HCT116 (cell line): ENCODE data around the gene KRTAP10-9.
"Not testable (repeated sequence)": the region's sequence is repeated elsewhere in the genome, so short reads cannot be mapped to it uniquely, and the experiment has no call there.

Experiments
- CEBPB ChIP-seq: IDR thresholded peaks from 2 replicates; pipeline ENCODE4 v1.6.1; 2012; ENCODE audit warnings: low read depth
- EGR1 ChIP-seq: IDR thresholded peaks from 2 replicates; pipeline ENCODE4 v1.6.1; 2012; ENCODE audit warnings: low read depth
- ELF1 ChIP-seq: IDR thresholded peaks from 2 replicates; pipeline ENCODE4 v1.6.1; 2012; ENCODE audit warnings: low read depth, borderline replicate concordance
- EZH2 ChIP-seq: fragments of 200-600 bp; sonication (generic); IDR thresholded peaks from 2 replicates; pipeline ENCODE4 v1.6.1; 2017; ENCODE audit warnings: antibody characterized with exemption, mixed run types
- EZH2phosphoT487 ChIP-seq: fragments of 200-600 bp; IDR thresholded peaks from 2 replicates; pipeline ENCODE4 v1.6.1; 2018; ENCODE audit warnings: antibody characterized with exemption, borderline replicate concordance
- POLR2A ChIP-seq: IDR thresholded peaks from 2 replicates; pipeline ENCODE4 v1.7.0; 2011; ENCODE audit warnings: borderline replicate concordance; ENCODE audit not compliant: insufficient read depth, insufficient read length; ENCODE audit errors: extremely low read depth
- POLR2AphosphoS5 ChIP-seq: IDR thresholded peaks from 2 replicates; pipeline ENCODE4 v1.6.1; 2011; ENCODE audit warnings: mild to moderate bottlenecking, low read depth, low read length, moderate library complexity
- RAD21 ChIP-seq: IDR thresholded peaks from 2 replicates; pipeline ENCODE4 v1.6.1; 2012; ENCODE audit warnings: low read depth, mild to moderate bottlenecking
- SIN3A ChIP-seq: IDR thresholded peaks from 2 replicates; pipeline ENCODE4 v1.6.1; 2012; ENCODE audit warnings: low read depth
- SP1 ChIP-seq: IDR thresholded peaks from 2 replicates; pipeline ENCODE4 v1.6.1; 2012; ENCODE audit warnings: low read depth
- ZNF274 ChIP-seq: fragments of 200-500 bp; sonication (Bioruptor generic); IDR thresholded peaks from 2 replicates; pipeline ENCODE4 v1.6.1; 2014; ENCODE audit warnings: mild to moderate bottlenecking, low read depth, low read length, inconsistent platforms
- TF ChIP-seq, protein P1 (sequence below), 3 experiments: fragments of 200-600 bp in 1 of 3; sonication (generic) in 1 of 3; IDR thresholded peaks in 2 of 3; conservative IDR thresholded peaks in 1 of 3; 2 replicates each; pipeline ENCODE4 v1.5.1; 2012 to 2017; ENCODE audit warnings: low read depth in 2 of 3, low read length in 2 of 3, antibody characterized with exemption in 1 of 3, borderline replicate concordance in 1 of 3, control low read depth in 1 of 3, mild to moderate bottlenecking in 1 of 3, mixed read lengths in 1 of 3, mixed run types in 1 of 3, moderate library complexity in 1 of 3; ENCODE audit not compliant: insufficient read depth in 1 of 3
- TF ChIP-seq, protein P2 (sequence below): IDR thresholded peaks from 2 replicates; pipeline ENCODE4 v1.6.1; 2012; ENCODE audit warnings: low read depth
- TF ChIP-seq, protein P3 (sequence below): IDR thresholded peaks from 2 replicates; pipeline ENCODE4 v1.6.1; 2012

- TF ChIP-seq, protein P1, sequence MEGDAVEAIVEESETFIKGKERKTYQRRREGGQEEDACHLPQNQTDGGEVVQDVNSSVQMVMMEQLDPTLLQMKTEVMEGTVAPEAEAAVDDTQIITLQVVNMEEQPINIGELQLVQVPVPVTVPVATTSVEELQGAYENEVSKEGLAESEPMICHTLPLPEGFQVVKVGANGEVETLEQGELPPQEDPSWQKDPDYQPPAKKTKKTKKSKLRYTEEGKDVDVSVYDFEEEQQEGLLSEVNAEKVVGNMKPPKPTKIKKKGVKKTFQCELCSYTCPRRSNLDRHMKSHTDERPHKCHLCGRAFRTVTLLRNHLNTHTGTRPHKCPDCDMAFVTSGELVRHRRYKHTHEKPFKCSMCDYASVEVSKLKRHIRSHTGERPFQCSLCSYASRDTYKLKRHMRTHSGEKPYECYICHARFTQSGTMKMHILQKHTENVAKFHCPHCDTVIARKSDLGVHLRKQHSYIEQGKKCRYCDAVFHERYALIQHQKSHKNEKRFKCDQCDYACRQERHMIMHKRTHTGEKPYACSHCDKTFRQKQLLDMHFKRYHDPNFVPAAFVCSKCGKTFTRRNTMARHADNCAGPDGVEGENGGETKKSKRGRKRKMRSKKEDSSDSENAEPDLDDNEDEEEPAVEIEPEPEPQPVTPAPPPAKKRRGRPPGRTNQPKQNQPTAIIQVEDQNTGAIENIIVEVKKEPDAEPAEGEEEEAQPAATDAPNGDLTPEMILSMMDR (IDR thresholded peaks at IDR 0.05 in 2 of 3, conservative IDR thresholded peaks at IDR 0.05 in 1 of 3; ENCODE audit: borderline replicate concordance in 1 of 3, insufficient read depth in 1 of 3, low read depth in 2 of 3, low read length in 2 of 3) = not testable (repeated sequence)
- not testable (repeated sequence) for TF ChIP-seq POLR2A, ZNF274, EZH2, CEBPB, SP1, RAD21, POLR2AphosphoS5, EGR1, ELF1, EZH2phosphoT487, SIN3A
- TF ChIP-seq, protein P2, sequence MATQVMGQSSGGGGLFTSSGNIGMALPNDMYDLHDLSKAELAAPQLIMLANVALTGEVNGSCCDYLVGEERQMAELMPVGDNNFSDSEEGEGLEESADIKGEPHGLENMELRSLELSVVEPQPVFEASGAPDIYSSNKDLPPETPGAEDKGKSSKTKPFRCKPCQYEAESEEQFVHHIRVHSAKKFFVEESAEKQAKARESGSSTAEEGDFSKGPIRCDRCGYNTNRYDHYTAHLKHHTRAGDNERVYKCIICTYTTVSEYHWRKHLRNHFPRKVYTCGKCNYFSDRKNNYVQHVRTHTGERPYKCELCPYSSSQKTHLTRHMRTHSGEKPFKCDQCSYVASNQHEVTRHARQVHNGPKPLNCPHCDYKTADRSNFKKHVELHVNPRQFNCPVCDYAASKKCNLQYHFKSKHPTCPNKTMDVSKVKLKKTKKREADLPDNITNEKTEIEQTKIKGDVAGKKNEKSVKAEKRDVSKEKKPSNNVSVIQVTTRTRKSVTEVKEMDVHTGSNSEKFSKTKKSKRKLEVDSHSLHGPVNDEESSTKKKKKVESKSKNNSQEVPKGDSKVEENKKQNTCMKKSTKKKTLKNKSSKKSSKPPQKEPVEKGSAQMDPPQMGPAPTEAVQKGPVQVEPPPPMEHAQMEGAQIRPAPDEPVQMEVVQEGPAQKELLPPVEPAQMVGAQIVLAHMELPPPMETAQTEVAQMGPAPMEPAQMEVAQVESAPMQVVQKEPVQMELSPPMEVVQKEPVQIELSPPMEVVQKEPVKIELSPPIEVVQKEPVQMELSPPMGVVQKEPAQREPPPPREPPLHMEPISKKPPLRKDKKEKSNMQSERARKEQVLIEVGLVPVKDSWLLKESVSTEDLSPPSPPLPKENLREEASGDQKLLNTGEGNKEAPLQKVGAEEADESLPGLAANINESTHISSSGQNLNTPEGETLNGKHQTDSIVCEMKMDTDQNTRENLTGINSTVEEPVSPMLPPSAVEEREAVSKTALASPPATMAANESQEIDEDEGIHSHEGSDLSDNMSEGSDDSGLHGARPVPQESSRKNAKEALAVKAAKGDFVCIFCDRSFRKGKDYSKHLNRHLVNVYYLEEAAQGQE = not testable (repeated sequence)
- TF ChIP-seq, protein P3, sequence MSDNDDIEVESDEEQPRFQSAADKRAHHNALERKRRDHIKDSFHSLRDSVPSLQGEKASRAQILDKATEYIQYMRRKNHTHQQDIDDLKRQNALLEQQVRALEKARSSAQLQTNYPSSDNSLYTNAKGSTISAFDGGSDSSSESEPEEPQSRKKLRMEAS = not testable (repeated sequence)
Observed at GRCh38 chr21:44591801-44592130, 35.1 kb upstream of the KRTAP10-9 start.
